Keratinocyte (primary cell): ENCODE results near the gene BRF1.

Experiments
- CTCF ChIP-seq, 3 experiments: IDR thresholded peaks in 1 of 3; conservative IDR thresholded peaks in 1 of 3; optimal IDR thresholded peaks in 1 of 3; 2 replicates in 2 of 3; 3 replicates in 1 of 3; pipeline versions ENCODE3 to v1.5.1; 2011; ENCODE audit warnings: low read length in 3 of 3, mild to moderate bottlenecking in 3 of 3, moderate library complexity in 2 of 3, control low read depth in 1 of 3, inconsistent platforms in 1 of 3; ENCODE audit not compliant: insufficient read depth in 2 of 3; ENCODE audit errors: extremely low read depth in 1 of 3
- EZH2 ChIP-seq: IDR thresholded peaks from one replicate; pipeline ENCODE4 v1.6.1; 2012; ENCODE audit warnings: inconsistent platforms, mild to moderate bottlenecking, low read length, moderate library complexity

GRCh38 chr14:105333613-105334364, 33.0 kb upstream of the BRF1 start:
- TF ChIP-seq CTCF (optimal IDR thresholded peaks at IDR 0.05 in 1 of 3, IDR thresholded peaks at IDR 0.05 in 1 of 3, conservative IDR thresholded peaks at IDR 0.05 in 1 of 3; ENCODE audit: extremely low read depth in 1 of 3, insufficient read depth in 2 of 3, low read length in 3 of 3) (no peak), EZH2 (no peak)
